Activated CD8-positive, alpha-beta memory T cell treated with anti-CD3 and anti-CD28 coated beads, Interleukin-2, amount 50 U/mL, for 4 hours (primary cell): ENCODE results near the gene MFAP3L.

Source experiments
- DNase-seq: peaks from one replicate; pipeline ENCODE4 v3.0.0-alpha.2; 2020

MFAP3L gene

DNA sequence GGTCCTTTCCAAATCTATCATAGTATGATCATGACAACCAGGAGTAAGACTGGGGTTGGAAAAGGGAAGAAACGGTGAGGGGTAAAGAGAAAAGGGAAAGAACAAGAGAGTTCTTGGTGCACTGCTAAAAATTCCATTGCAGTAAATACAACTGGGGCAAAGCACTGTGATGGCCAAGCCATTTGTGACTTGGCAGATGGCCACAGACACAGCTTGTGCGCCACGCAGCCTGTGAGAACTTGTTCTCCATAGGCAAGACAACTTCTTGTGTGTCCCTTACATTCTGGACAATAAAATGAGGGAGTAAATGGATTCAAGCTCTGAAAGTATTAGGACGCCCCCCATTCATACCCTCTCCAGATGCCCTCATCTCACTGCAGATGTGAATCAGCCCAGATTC lies 10.9 kb downstream of the MFAP3L start:
- no peak for DNase-seq

- DNase-seq, result no peak
Observed at GRCh38 chr4:170014359-170015011, 11.7 kb downstream of the MFAP3L start.

DNA sequence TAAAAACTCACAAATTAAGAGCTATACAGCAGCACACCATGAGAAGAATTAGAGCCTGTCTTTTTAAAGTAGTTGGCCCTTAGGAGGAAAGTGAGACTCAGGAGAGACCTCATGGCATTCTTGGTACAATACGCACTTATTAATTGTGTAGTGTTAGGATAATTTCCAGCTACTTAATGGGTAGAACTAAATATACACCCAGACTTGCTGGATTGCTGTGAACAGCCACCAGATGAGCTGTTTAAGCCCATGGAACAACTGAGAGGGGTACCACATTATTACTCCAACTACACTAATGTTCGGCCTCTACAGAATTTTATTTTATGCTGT lies 13.6 kb downstream of the MFAP3L start:
- DNase-seq, result no peak

DNA sequence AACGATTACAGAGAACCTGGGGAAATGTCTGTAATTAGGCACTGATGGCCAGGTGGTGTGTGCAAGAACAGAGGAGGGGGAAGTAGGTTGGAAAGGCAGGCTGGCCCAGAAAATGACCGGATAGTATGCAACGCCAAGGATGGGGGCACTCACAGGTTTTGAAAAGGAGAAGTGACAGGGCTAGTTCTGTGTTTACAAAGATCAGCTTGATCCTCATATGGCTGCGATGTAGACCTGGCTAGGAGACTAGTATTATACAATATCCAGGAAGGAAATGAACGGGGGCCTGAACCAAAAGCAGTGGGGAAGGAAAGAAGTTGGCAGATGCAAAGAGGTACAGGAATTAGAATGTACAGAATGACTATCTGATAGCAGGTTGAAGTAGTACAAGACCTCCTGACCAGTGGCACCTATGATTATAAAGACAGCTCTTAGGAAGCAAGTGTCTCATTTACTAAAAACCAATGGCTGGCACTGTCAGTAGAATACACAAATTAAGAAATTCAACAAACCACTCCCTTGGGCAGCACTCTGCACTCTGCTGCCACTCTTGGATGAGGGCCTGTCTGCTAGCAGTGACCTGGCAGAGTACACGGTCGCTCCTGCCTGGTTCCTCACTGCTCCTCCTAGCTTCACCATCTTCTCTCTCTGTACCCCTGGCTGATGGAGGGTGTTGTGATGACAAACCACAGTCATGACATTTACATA lies 14.1 kb downstream of the MFAP3L start:
- DNase-seq, result no peak

DNA sequence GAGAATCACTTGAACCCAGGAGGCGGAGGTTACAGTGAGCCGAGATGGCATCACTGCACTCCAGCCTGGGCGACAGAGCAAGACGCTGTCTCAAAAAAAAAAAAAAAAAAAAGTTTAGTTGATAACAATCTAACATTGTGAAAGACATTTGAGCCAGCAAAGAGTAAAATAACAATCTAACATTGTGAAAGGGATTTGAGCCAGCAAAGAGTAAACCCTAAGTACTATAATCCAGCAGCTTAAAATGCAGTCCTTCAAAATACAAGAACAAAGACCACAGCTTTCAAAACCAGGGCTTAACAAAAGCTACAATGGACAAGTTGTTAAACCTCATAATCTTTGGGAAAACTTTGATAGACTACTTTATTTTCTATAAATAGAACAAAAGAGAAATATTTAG lies 16.9 kb downstream of the MFAP3L start:
- DNase-seq, result no peak

- DNase-seq, result no peak
Observed at GRCh38 chr4:170008801-170009200, 17.4 kb downstream of the MFAP3L start.

- no peak for DNase-seq
Observed at GRCh38 chr4:170008371-170008770, 17.8 kb downstream of the MFAP3L start.

DNA sequence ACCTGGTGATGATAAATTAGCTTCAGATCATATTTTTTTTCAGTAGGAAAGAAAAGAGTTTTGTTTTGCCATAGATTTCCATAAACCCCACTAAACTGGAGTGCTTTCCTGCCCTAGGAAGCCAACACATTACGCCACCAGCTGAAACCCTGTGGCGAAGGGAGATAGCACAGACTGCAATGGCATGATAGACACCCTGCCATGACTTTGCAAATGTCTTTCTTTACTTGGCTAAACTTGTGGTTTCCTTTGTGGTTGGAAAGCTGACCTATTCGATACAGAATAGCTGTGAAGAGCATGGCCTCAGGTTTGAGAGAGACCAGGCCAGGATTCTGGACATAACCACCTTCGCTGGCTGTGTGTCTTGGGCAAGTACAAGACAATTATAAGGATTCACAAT lies 19.1 kb downstream of the MFAP3L start:
- DNase-seq, result no peak

GRCh38 chr4:170005472-170005871 lies 20.7 kb downstream of the MFAP3L start:
- DNase-seq, result no peak

- DNase-seq, result no peak
Observed at GRCh38 chr4:170004651-170005295, 21.4 kb downstream of the MFAP3L start.

DNA sequence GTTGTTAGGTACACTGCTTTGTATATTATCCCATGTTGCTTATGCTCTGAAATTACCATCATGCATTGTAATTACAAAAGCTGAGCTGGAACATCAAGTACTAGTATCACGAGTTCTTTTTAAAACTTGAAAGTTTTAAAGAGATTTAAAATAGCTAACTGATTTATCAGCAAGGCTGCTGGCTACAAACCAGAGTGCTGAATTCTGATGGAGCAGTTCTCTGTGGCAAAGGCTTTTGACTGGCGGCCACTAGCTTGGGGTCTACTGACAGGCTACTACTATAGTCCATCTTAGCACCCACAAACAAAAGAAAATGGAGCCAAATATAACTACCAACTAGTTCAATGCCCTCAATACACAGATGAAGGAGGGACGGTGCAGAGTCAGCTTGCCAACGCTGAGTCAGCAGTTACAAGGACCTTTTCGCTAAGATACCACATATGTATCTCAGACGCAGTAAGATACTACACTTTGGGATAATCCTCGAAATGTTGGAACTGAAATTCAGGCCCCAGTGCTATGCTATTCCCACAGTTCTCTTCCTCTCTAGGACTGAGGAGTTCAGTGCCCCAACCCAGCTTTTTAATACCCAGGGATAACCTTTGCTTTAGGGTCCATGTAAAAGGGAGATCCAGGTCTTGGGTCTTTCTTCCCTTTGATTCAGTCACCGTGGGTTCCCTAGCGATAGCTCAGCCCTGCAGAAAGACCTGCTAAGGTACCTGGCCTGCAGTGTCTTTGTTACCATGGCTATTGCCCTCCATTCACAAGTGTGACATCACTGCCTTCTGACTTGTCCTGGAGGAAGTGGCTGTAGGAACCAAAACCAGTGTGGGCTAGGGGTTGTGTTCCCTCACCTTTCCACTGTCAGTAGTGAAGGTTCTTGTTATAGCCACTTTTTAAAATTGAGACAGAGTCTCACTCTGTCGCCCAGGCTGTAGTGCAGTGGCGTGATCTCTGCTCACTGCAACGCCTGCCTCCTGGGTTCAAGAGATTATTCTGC lies 22.8 kb downstream of the MFAP3L start:
- DNase-seq, result no peak

- no peak for DNase-seq
Observed at GRCh38 chr4:170001745-170002267, 24.4 kb downstream of the MFAP3L start.

GRCh38 chr4:170001011-170001744 lies 25.0 kb downstream of the MFAP3L start:
- DNase-seq, result no peak

DNA sequence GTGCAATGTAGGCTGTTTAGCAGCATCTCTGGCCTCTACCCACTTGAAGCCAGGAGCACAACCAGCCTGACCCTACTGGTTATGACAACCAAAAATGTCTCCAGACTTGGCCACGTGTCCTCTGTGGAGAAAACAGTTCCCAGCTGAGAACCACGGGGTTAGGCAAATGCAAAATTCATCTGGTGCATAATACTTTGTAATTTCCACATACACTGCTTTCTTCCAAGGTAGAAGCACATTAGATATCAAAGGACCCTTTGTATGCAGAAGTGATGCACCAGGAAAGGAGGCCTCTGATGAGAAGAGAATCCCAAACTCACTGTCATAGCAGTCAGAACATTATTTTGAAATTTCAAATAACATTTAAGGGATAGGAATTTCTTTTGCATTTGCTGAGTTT lies 26.3 kb downstream of the MFAP3L start:
- no peak for DNase-seq

DNA sequence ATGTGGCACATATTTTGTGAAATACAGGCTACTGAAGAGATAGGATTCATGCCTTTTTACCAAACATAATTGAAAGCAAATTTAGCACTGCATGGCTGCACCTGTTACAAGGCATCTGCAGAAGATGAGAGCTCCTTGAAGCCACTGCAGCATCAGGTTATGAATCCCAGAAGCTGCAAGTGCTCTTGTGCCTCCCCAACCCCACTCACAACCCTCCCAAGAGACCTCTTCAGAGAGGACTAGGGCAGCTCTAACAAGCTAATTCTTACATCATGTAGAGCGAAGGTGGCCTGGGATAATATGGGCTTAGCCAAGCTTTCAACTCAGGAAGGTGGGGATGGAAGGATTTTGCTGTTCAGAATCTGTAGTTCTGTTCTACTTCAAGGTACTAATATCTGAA lies 27.2 kb downstream of the MFAP3L start:
- no peak for DNase-seq

GRCh38 chr4:169996379-169997240 lies 29.6 kb downstream of the MFAP3L start:
- DNase-seq, result no peak

DNA sequence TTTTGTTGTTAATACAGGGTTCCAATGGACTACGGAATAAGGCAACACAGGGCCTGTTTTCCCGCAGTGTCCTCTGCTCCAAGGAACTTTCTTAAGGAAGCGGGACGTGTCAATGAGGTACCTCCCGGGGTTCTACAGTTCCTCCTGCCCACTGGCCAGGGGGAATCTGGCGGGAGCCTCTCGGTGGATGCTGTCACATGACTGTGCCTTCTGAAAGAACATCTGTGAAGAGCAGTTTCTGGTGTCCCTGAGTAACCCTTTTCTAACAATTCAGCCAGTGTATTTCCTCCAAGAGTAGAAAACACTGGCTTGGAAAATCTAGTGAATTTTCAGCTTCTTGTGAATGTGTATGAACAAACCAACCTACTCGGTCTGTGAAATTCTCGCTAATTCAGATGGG lies 32.7 kb downstream of the MFAP3L start:
- no peak for DNase-seq

GRCh38 chr4:169988252-169988651 lies 37.9 kb downstream of the MFAP3L start:
- no peak for DNase-seq

GRCh38 chr4:169987327-169988228 lies 38.6 kb downstream of the MFAP3L start:
- DNase-seq, result no peak

DNA sequence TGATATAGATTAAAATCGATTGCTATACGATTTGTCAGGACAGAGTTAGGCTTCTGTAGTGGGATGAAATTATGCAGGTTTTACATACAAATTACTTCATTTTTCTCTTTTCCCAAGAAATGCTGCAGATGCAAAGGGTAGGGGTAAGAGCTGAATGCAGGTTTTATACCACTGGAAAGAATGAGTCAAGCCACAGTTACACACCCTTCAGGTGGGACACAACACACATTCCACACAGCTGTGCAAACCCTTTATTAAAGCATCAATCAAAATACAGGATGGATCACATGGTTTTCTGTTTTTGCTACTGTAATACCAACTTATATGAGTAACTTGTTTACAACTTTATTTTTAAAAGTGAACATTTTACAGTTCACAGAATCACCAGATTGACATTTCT lies 39.8 kb downstream of the MFAP3L start:
- no peak for DNase-seq
